Measurements from ENCODE around the gene CNTN4. TPM values are rescaled to one million over a fixed set of nuclear protein-coding genes. Genes with fewer than 3 reads are reported as not detected.

The CNTN4 gene
- total RNA-seq, 1 donor from 2014 or later, result 5.2 TPM

DNA sequence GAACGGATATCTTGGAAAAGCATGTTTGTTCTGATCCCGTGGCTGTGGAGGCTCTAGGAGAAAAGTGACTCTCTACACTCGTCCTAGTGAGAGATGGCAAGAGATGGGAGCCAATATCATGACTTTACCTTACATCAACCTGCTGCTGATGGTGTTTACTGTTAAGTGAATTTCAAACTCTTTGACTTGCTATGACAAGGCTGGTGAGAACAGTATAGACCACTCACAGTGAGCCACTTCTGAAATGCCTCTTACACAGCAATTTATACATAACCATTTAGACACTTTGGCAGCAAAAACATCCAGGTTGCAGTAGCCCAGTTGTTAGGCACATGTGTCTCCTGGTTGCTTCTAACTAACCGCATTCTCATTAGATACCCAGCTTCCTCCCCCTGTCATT, 968.2 kb downstream of the CNTN4 start:
- Histone ChIP-seq H3K4me1 (no peaks in the 10 kb centered on the region), H3K4me2 (no peak overlapping the region), H2AFZ (replicated peaks) (no peak overlapping the region), H3K27ac (no peak overlapping the region), H3F3A (ENCODE audit: low read depth) (no peaks in the 10 kb centered on the region), H3K27me3 (no peaks in the 10 kb centered on the region), H4K20me1 (ENCODE audit: low read depth) (no peaks in the 10 kb centered on the region), H3K4me3 (no peak overlapping the region), H3K9ac (no peak overlapping the region), H3K9me3 (ENCODE audit: low read depth) (no peaks in the 10 kb centered on the region), H3K36me3 (no peaks in the 10 kb centered on the region), H3K79me2 (ENCODE audit: low read depth) (no peaks in the 10 kb centered on the region)
- Mint-ChIP-seq H3K4me1 (no peaks in the 10 kb centered on the region), H3K9me3 (no peaks in the 10 kb centered on the region), H3K4me3 (no peak overlapping the region), H3K27me3 (ENCODE audit: insufficient read depth, low read depth) (peaks cover 2% of the 10 kb centered on the region), H3K36me3 (no peaks in the 10 kb centered on the region), H3K27ac (no peak overlapping the region)
- no peak for TF ChIP-seq EZH2 (IDR thresholded peaks at IDR 0.05)
- no peak for TF ChIP-seq EZH2phosphoT487 (IDR thresholded peaks at IDR 0.05)
- TF ChIP-seq, protein P1, sequence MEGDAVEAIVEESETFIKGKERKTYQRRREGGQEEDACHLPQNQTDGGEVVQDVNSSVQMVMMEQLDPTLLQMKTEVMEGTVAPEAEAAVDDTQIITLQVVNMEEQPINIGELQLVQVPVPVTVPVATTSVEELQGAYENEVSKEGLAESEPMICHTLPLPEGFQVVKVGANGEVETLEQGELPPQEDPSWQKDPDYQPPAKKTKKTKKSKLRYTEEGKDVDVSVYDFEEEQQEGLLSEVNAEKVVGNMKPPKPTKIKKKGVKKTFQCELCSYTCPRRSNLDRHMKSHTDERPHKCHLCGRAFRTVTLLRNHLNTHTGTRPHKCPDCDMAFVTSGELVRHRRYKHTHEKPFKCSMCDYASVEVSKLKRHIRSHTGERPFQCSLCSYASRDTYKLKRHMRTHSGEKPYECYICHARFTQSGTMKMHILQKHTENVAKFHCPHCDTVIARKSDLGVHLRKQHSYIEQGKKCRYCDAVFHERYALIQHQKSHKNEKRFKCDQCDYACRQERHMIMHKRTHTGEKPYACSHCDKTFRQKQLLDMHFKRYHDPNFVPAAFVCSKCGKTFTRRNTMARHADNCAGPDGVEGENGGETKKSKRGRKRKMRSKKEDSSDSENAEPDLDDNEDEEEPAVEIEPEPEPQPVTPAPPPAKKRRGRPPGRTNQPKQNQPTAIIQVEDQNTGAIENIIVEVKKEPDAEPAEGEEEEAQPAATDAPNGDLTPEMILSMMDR (IDR thresholded peaks at IDR 0.05), result no peak
- DNase-seq (ENCODE audit: low spot score), result no peak

DNA sequence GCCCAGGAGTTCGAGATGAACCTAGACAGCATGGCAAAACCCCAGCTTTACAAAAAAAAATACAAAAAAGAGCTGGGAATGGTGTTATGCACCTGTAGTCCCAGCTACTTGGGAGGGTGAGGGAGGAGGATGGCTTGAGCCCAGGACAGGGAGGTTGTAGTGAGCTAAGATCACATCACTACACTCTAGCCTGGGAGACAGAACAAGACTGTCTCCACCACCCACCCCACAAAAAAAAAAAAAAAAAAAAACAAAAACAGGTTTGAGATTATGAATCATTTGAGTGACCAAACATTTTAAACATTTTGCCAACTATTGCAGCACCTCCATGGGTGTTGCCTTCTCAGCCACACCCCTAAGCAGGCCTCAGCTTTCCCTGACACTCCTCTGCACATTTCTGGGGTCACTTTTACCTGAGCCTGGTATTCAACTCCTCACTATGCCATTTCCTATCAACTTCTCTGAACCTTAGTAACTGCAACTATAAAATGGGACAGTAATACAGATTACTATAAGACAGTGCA, 969.8 kb downstream of the CNTN4 start:
- Mint-ChIP-seq H3K36me3 (no peaks in the 10 kb centered on the region), H3K9me3 (no peaks in the 10 kb centered on the region)

DNA sequence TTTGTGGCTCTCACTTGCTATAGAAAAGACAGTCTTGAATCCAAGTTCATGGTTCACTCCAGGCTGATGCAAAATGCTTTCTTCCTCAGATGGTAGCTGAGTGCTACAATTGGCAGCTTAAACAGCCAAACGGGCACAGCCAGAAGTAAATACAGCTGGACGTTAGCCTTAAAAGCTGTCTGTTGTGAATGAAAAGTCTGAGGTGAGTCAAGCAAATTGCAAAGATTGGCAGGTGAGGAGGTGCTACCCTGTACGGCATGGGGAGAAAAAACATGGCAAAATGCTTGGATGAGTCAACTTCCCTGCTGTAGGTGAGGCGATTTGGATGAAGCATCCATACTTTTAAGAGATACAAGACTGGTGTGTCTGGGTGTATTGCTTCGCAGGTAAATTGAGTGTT, 971.1 kb downstream of the CNTN4 start:
- Mint-ChIP-seq H3K27me3 (ENCODE audit: insufficient read depth, low read depth) (peaks cover 2% of the 10 kb centered on the region), H3K9me3 (no peaks in the 10 kb centered on the region), H3K27ac (no peak overlapping the region), H3K36me3 (no peaks in the 10 kb centered on the region), H3K4me1 (no peaks in the 10 kb centered on the region), H3K4me3 (no peak overlapping the region)
- Histone ChIP-seq H3K4me1 (no peaks in the 10 kb centered on the region), H3K9ac (no peak overlapping the region), H3K9me3 (ENCODE audit: low read depth) (no peaks in the 10 kb centered on the region), H3K36me3 (no peaks in the 10 kb centered on the region), H2AFZ (replicated peaks) (no peak overlapping the region), H3F3A (ENCODE audit: low read depth) (no peaks in the 10 kb centered on the region), H3K27me3 (no peaks in the 10 kb centered on the region), H3K4me2 (no peak overlapping the region), H4K20me1 (ENCODE audit: low read depth) (no peaks in the 10 kb centered on the region), H3K27ac (no peak overlapping the region), H3K4me3 (no peak overlapping the region), H3K79me2 (ENCODE audit: low read depth) (no peaks in the 10 kb centered on the region)
- DNase-seq (ENCODE audit: low spot score), result no peak
- TF ChIP-seq EZH2phosphoT487 (IDR thresholded peaks at IDR 0.05) (no peak), EZH2 (IDR thresholded peaks at IDR 0.05) (no peak)
- TF ChIP-seq, protein P1 (IDR thresholded peaks at IDR 0.05), result no peak

More for the DNA sequence above, 969.8 kb downstream of the CNTN4 start:
- H3K79me2 ChIP-seq (ENCODE audit: low read depth), result no peaks in the 10 kb centered on the region
- no peaks in the 10 kb centered on the region for H3K9me3 ChIP-seq (ENCODE audit: low read depth)
- H3K4me1 ChIP-seq, result no peaks in the 10 kb centered on the region
- H3K36me3 ChIP-seq, result no peaks in the 10 kb centered on the region
- H3F3A ChIP-seq (ENCODE audit: low read depth), result no peaks in the 10 kb centered on the region
- no peaks in the 10 kb centered on the region for H3K27me3 ChIP-seq
- H3K4me2 ChIP-seq, result no peak overlapping the region
- H3K9ac ChIP-seq, result no peak overlapping the region
- H3K4me1 Mint-ChIP-seq, result no peaks in the 10 kb centered on the region
- DNase-seq (ENCODE audit: low spot score), result no peak
- H3K4me3 Mint-ChIP-seq, result no peak overlapping the region
- no peak overlapping the region for H2AFZ ChIP-seq (replicated peaks)
- no peaks in the 10 kb centered on the region for H4K20me1 ChIP-seq (ENCODE audit: low read depth)
- H3K27ac Mint-ChIP-seq, result no peak overlapping the region
- peaks cover 2% of the 10 kb centered on the region for H3K27me3 Mint-ChIP-seq (ENCODE audit: insufficient read depth, low read depth)
- H3K27ac ChIP-seq, result no peak overlapping the region
- H3K4me3 ChIP-seq, result no peak overlapping the region
- TF ChIP-seq EZH2 (IDR thresholded peaks at IDR 0.05) (no peak), EZH2phosphoT487 (IDR thresholded peaks at IDR 0.05) (no peak)
- TF ChIP-seq, protein P1 (IDR thresholded peaks at IDR 0.05), result no peak
